Neural cell (in vitro differentiated cells): ENCODE data around the gene TIGD3.

Experiments used
- CTCF ChIP-seq: fragments of 450-650 bp; IDR thresholded peaks from 2 replicates; pipeline ENCODE4 v1.5.1; 2014; ENCODE audit warnings: antibody characterized with exemption, mild to moderate bottlenecking, moderate library complexity; ENCODE audit not compliant: poor library complexity, severe bottlenecking
- EZH2 ChIP-seq: fragments of 200-600, 300-800 bp; shearing (Covaris generic), sonication (generic); IDR thresholded peaks from 2 replicates; pipeline ENCODE4 v1.6.1; 2014; ENCODE audit warnings: antibody characterized with exemption, low read length, borderline replicate concordance, mild to moderate bottlenecking; ENCODE audit not compliant: insufficient read depth, poor library complexity, severe bottlenecking
- MXI1 ChIP-seq: fragments of 450-650 bp; conservative IDR thresholded peaks from 2 replicates; pipeline ENCODE4 v1.6.1; 2014; ENCODE audit warnings: antibody characterized with exemption, mild to moderate bottlenecking; ENCODE audit not compliant: poor library complexity, severe bottlenecking
- POLR2AphosphoS5 ChIP-seq: IDR thresholded peaks from 2 replicates; pipeline ENCODE4 v1.6.1; 2012
- RAD21 ChIP-seq: fragments of 450-650 bp; conservative IDR thresholded peaks from 2 replicates; pipeline ENCODE4 v1.6.1; 2014; ENCODE audit warnings: antibody characterized with exemption, mild to moderate bottlenecking, moderate library complexity
- REST ChIP-seq: IDR thresholded peaks from 2 replicates; pipeline ENCODE4 v1.6.1; 2012; ENCODE audit warnings: borderline replicate concordance

- TF ChIP-seq CTCF (no peak), EZH2 (no peak), POLR2AphosphoS5 (no peak), RAD21 (no peak), MXI1 (no peak), REST (no peak)
These were observed 1.9 kb downstream of the TIGD3 start for GRCh38 chr11:65356394-65356972.
